GM12874 (cell line): ENCODE data around the gene PRX.

Source experiments
- CTCF ChIP-seq: IDR thresholded peaks from 2 replicates; pipeline ENCODE4 v1.5.1; 2011; ENCODE audit warnings: low read depth, mild to moderate bottlenecking, control low read depth, low read length, moderate library complexity; ENCODE audit not compliant: insufficient read depth

PRX gene

GRCh38 chr19:40344422-40344821, 68.8 kb downstream of the PRX start:
- TF ChIP-seq CTCF, result no peak
